Left renal pelvis (tissue), 4 donors: ENCODE data around the gene ACRBP. TPM values are rescaled to one million over a fixed set of nuclear protein-coding genes. Genes with fewer than 3 reads are reported as not detected.

Source experiments
- DNase-seq, 4 donors: peaks; one replicate each; pipeline ENCODE4 v3.0.0-alpha.2; 2013; ENCODE audit warnings: low read depth in 4 of 4, low spot score in 3 of 4
- polyA plus RNA-seq, 4 donors: library from polyadenylated mRNA; unstranded; fragments of 120-200 nt; gene quantifications; one replicate each; pipeline ENCODE4 v1.2.1, GENCODE V29; 2013; ENCODE audit not compliant: insufficient read length in 4 of 4

The ACRBP gene
- polyA plus RNA-seq = 1 to 10 TPM; 3.1 to 6.8 (median 3.9) TPM

DNA sequence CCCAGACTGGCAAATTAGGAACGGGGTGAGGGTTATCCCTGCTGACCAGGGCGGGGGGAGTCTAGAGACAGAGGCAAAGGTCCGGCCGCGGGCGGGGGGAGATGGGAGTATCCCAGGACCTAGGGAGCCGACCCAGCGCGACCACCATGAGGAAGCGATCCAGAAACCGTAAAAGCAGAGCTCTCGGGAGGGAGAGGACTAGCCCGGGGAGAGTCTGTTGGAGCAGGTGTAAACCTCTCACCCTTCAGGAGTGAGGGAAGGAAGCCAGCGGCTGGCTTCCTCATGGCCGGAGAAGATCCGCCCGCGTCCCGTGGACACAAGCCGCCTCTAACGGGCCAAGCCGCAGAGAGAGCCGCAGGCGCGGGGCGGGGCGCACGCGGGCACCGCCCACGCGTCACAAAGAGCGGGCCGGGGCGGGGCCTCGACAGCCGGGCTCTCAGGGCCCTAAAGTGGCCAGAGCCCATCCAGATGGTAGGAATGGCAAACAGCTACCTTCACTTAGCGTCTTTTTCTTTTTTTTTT lies at the start of gene ACRBP:
Gene ACRBP, minus strand, starts transcription at position 350 of the 522 bp plus-strand sequence. Its CDS starts 66 bp downstream, at position 284.
- DNase-seq = peak in 2 of 4 donors; percentile 51 to 61

DNA sequence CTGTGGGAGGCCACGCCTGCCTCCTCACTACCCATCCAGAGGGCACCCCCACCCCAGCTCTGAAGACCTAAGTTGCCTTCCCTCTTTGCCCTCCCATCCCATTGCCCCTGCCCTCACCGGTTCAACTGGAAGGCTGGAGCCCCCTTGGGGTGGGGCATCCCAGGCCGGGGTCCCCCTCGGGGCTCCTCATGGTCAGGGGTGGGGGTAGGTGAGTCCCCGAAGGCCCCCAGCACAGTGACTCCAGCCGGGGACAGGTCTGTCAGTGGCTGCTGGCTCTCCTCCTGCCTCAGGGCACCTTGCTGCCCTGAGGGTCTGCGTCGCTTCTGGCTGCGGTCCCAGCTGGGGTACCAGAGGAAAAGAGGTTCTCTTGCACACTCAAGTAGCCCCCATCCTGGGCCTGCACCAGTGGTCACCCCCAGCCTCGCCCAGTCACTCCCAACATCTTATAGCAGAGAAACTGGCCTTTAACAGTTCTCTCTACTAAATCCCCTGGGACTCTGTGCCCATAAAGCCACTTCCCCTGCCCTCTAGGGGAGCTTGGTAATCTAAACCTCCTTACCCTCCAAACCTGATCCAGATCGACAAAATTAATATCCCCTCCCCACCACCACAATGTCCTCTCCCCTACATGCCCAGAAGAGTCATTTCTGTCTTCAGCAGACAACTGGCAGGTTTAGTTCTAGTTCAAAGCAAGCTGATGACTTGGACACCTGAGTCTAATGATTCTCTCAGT lies 48.2 kb upstream of the ACRBP start:
- no peak for DNase-seq

DNA sequence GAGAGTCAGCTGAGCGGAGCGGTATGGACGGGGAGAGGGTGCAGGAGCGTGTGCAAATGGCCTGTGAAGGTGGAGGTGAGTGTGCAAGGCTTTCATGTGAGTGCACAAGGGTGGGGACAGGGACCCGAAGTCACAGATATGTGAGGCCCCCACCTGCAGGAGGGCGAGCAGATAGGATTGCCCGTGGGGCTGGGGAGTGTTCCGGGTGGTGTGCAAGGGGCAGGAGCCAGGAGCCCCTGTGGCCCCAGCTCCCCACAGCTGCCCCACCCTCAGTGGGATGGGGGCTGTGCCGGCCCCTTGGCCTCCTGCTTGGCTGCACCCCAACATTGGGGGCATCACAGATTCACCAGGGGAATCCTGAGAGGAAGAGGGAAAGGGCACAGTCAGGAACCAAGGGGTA lies 47.5 kb upstream of the ACRBP start:
- DNase-seq = no peak

DNA sequence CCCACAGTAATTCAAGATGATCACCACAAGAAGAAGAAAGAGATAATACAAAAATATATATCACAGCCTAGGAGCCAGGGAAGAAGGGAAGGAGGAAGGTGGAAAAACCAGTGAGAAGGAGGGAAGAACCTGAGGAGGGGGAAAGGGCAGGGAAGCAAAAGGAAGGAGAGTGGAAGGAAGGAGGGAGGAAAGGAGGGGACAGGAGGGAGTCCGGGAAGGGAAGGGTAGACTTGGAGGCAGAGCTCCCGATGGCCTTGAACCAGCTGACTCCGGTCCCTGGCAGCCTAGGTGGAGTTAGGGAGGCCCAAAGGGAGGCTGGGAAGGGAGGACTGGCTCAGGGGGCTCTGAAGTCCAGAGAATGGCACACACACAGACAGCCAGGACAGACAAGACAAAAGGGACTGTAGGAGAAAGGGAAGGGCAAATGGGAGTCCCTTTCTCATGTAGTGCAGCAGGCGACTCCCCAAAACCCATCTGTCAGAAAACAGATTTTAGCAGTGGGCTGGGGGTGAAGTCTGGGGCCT lies 46.7 kb upstream of the ACRBP start:
- no peak for DNase-seq

DNA sequence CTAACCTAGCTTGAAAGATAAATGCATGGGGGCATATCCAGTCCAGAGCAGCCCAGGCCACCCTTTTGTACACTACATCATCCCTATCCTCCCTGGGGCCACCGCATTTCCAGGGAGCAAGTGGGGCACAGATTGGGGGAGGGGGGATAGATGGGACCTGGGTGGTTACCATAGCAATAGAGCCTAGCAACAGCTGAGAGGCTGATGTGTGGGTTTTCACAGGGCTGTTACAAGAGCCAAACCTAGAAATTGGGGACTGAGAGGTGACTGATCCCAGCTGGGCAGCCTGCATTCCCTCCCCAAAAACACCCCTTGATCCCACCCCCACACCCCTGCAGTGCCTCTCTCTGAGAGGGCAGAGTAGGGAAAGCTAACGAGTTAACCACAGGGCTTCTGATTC lies 45.7 kb upstream of the ACRBP start:
- DNase-seq = no peak

DNA sequence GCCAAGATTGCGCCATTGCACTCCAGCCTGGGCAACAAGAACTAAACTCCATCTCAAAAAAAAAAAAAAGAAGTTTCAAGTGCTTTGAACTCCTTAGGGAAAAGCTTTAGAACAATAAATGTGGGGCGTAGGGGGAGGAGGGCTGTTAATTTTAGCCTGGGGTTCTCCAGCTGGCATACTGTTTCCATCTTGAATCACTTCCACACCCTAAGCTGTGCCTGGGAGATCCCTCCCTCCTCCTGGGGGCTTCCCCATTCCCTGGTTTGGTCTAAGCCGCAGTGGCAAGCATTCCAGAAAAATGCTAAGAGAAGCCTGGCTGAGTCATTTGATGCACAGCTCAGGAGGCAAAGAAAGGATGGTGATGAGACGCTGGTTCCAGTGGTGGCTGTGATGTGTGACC lies 44.2 kb upstream of the ACRBP start:
- no peak for DNase-seq

DNA sequence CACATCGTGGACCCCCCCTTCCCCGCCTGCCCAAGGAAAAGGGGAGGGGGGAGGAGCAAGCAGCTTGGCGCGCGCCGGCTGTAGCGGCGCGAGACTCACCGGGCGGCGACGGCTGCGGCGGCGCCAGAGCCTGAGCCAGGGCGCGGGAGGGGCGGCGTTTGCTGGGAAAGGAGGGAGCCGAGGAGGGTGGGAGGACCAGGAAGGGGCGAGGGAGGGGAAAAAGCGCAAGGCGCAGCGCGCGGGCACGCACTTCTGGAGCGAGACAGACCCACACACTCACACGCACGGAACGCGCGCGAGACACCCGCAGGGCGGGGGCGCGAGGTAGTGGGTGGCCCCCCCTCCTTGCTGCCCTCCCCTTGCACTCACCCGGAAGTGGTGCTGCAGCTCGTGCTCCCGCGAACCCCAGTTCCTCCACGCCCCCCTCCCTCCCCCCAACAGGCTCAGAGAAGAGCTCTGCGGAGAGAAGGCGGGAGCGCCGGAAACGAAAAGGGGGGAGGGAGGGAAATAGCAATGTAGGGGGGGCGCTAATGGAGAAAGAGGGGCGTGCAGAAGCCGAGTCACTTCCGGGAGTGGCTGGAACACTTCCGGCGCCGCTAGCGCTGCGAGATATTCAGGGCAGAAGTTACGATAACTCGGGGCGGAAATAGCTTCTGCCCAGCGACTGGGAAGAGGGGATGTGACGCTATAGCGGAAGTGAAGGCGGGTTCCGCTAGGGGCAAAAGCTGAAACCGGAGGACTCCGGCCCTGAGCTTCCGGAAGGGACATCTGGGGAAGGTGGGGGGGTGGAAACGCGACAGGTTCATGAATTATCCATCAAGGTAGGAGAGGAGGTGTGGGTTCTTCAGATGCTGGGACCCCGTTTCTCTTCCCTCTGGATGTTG lies 42.0 kb upstream of the ACRBP start, which contains the start of gene ZNF384:
Gene ZNF384, minus strand, starts transcription at position 377 of the 884 bp plus-strand sequence. CDS start 9,855 bp downstream, outside the sequence.
- peak; percentile 98 to 99 (median 98) for DNase-seq

DNA sequence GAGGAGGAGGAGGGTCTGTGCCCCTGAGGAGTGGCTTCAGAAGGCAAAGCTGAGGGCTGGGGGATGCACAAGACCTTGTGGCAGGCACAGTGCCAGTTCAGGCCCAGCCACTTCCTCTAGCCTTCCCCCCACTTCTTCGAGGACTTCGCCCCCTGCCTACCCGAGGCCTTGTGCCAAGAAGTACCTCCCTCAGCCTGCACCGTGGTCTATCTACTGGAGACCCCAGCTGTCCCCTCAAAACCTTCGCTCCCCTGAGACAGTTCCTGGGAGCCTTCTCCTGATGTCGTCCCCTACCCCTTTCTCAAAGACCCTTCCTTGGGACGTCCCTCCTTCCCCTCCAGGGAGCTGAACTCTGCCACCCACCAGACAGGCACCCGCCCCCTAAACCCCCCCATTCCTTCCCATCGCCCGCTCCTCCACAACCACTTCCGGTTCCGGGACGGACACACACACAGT lies 41.3 kb upstream of the ACRBP start:
- peak in 1 of 4 donors; percentile 75 for DNase-seq

DNA sequence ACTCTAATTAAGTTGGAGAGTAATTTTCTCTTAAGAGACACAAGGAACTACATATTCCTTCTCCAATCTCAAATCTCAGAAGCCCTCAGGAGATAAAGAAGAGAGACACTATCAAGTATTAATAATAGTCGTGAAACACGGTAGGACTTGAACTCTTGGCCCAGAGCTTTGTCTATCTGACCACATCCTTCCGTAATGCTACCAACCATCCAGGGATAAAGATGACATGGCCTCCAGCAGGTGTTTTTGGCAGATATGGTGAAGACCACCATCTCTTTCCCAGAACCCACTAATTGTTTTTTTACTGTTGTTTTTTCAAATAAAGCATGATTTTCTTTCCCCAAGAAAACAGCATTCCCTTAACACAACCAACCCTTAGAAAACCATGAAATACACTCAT lies 38.6 kb upstream of the ACRBP start:
- no peak for DNase-seq

DNA sequence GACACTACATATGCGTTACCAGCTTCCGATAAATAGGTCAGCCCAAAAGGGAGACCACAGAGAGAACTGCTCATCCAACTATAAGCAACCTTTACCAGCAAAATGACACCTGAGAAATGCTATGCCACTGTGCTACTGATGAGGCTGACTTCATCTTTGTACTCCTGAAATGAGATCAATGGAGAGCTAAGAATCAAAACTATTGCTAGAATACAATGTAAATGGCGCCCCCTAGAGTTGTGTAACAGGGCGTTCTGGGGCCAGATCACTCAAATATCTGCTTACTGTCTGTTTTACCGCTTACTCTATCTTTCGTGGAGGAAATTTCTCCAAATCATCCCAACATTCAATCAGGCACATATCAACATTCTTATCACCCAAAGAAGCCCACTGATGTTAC lies 37.4 kb upstream of the ACRBP start:
- no peak for DNase-seq

DNA sequence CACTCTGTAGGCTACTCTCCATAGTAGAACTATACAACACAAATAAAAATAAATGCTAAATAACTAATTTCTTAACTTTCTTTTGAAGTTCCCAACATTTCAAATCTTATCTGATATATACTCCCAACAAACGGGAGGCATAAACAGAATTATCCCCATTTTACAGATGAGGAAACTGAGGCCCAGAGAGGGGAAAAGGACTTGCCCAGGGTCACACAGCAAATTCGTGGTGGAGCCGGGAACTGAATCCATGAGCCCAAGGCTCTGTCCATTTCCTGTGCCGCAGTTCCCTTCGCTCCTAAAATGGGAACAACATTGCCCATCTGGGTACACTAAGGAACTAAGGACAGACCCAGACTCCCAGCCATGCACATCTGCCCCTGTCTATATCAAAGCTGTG lies 29.7 kb upstream of the ACRBP start:
- DNase-seq = no peak

DNA sequence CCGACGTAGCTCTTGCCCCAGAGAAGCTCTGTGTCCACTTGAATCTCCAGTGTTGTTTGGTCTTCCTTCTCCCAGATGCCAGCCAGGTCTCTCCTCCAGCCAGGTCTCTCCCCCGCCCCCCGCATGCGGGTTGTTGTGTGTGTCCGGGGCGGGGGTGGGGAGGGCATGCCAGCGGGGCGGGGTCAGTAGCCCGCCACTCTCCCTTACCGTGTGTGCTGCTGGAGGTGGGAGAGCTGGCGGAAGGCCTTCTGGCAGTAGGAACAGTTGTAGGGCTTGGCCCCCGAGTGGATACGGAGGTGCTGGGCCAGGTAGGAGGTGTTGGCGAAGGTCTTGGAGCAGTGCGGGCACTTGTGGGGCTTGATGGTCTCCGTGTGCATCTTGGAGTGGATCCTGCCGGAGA lies 24.9 kb upstream of the ACRBP start:
- no peak for DNase-seq

DNA sequence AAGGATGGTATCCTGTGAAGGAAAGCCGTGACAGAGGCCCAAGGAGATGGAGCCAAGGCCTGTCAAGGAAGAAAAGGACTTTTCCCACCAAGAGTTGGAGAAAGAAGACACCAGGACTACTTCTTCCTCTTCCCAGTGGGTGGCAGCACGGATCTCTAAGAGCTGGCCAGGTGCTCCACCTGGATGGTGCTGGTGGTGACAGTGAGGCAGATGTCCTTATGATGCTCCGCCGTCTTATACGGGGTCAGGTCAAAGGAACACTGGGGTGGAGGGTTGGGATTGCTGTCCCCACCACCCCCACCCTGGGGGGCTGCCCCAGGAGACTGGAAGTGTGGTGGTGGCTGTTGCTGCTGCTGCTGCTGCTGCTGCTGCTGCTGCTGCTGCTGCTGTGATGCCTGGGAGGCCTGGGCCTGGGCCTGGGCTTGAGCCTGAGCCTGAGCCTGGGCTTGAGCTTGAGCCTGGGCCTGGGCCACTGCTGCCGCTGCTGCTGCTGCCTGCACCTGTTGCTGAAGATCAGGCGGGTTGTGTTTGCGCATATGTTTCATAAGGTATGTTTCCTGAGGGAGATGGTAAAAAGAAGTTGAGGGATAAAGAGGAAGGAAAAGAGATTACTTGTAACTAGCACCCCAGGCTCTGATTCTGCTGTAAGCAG lies 20.5 kb upstream of the ACRBP start:
- DNase-seq = no peak

DNA sequence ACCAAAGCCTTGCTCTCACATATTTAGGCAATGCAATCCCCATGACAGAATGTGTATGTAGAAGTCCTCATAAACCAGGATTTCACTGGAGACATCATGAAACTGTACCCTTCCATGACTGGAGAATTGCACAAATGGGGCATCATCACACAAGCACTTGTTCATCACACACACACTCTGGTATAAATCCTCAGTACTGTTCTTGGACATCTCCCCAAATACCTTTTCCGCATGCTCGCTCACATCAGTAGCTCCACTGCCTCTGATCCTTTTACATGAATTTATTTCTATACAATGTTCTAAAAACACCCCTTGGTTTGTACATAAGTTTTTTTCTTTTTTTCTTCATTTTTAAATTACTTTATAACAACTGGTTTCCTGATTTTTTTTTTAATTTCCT lies 19.0 kb upstream of the ACRBP start:
- DNase-seq = no peak

DNA sequence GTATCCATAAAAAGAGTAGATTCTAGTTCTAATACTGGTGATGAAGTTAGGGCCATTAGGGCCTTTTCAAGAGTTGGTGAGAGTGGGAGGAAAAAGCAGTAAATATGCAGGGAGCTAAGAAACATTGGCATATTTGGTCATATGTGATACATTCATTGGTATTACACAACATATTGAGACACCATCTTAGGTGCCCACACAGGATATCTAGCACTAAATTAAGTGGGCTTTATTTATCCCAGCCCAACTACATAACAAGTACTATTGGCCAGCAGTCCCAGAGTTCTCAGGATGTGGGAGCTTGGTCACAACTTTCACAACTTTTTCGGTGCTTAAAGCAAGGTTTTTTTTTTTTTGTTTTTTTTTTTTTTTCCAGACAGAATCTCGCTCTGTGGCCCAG lies 17.7 kb upstream of the ACRBP start:
- DNase-seq = no peak

DNA sequence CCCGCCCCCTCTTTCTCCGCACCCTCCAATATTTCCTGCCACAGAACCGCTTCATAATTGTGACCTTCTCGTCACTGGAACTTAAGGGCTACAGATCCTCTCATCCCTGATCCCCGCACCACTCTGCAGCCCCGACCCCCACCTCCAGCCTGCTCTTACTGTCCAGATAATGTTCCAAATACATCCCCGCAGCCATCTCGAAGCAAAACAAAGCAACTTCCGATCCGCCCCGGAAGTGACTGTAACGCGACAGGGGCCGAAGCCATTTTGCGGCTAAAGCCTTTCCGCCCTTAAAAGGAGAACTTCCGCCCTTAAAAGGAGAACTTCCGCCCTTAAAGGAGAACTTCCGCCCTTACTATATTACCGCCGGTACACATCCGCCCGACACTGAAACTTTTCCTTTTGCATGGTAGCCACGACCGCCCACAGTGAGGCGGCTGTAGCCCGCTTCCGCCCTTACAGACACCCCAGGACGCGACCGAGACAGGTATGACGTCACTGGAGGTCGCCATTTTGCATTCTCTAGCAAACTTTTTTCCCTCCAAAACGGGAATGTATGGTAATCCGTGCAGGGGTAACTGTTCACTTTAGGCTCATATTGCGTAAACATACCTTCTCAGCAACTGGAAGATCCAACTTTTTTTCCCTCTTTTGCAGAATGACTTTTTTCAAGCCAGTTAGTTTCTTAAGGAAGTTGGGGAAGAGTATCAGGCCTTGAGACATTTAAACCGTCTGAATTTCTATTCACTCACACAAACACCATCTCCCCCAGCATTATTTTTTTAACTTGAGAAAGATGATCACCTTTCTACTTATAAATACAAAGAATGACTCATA lies 15.9 kb upstream of the ACRBP start, which contains the start of gene ING4:
Gene ING4, minus strand, starts transcription at position 214 of the 837 bp plus-strand sequence. Its CDS starts 18 bp downstream, at position 196.
- peak; percentile 97 to 99 (median 98) for DNase-seq

DNA sequence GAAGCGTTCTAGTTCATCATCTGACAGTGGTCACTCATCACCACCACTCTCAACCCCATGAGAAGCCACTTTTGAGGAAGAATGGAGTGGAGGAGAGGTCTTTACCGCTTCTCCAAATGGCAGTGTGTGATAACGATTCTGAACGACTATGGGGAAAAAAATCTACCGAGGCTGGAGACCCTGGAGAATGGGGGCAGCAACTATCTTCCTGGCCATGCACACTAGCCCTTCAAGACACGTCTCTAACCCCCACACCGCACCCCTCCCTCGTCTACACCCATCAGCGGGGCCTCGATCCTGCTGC lies 15.3 kb upstream of the ACRBP start:
- DNase-seq = no peak

DNA sequence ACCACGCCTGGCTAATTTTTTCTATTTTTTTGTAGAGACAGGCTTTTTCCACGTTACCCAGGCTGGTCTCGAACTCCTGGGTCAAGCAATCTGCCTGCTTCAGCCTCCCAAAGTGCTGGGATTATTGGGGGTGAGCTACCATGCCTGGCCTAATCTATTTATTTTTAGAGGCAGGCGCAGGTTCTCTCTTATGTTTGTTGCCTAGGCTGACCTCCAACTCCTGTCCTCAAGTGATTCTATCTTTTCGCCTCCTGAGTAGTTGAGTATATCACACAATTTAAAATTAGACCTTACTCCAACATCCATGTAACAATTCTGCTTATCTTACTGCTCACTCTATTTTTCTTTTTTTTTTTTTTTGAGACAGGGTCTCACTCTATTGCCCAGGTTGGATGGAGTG lies 6.8 kb upstream of the ACRBP start:
- no peak for DNase-seq

DNA sequence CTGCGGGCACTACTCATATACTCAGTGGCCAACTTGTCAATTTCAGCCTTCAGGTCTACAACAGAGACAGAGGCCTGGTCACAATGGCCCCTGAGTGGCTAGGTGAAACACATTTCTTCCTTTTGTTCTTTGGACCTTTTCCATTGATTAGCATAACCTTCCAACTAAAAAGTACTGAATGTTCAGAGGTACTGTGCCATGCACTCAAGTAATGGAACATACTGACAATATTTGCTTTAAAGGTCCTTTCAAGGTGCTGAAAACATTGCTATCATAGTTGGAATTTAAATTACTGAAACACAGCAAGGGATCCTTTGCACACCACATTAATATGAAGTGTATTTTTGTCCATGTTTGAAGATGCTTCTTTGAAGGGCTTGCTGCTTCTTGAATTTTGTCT lies 6.1 kb upstream of the ACRBP start:
- no peak for DNase-seq

DNA sequence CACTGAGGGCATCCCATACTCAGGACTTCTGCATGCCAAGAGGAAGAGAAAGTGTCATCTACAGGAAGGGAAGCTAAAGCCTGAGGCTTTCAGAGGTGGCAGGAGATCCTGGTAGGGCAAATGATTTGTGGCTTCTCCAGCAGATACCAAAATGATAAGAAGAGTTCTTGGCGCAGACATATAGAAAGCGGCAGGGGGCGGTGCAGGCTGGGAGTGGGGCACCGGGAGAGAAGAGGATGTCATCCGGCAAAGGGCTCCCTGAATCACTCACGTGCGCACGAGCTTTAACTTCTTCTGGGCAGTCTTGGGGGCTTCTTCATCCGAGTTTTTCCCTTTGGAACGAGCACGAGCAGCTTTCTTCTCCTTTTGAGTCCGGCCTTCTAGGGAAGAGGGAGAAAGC lies 5.2 kb upstream of the ACRBP start:
- no peak for DNase-seq
